A549 (cell line): ENCODE data around the gene SLC26A4. TPM values are rescaled to one million over a fixed set of nuclear protein-coding genes. Genes with fewer than 3 reads are reported as not detected.

Source experiments
- ATAC-seq, 2 experiments: fragments of 200-7000 bp in 1 of 2; fragments of >200 bp in 1 of 2; cut with Nextera tagmentation in 1 of 2; cut with Tn5 transposase in 1 of 2; 3 replicates each; pipeline versions ENCODE4 v1.8.0 to v1.9.1; 2018 to 2020; ENCODE audit warnings: mild to moderate bottlenecking in 1 of 2, moderate library complexity in 1 of 2
- CTCF ChIA-PET: fragments of 300-600 bp; sonication (Branson Sonifier 250); formaldehyde crosslinking; extraction: SDS; loops from one replicate; lab custom pipeline; 2021; ENCODE audit warnings: antibody characterized with exemption, inconsistent platforms; lab: Yijun Ruan, JAX
- POLR2A ChIA-PET: fragments of 350-600 bp; formaldehyde crosslinking; extraction: SDS; loops from one replicate; lab custom pipeline; 2021; ENCODE audit warnings: antibody characterized with exemption, inconsistent platforms; lab: Yijun Ruan, JAX
- DNase-seq, 2 experiments: peaks; one replicate each; pipeline versions ENCODE4 v3.0.0 to v3.0.0-alpha.2; 2011 to 2016; ENCODE audit warnings: low read depth in 1 of 2, low spot score in 1 of 2
- FAIRE-seq: peaks from 2 replicates; lab custom pipeline; 2011; peaks lifted over from hg19 to GRCh38; lab: Jason Lieb, UNC
- H3K27ac ChIP-seq, 2 experiments: fragments of >200 bp; sonication (Bioruptor Twin); formaldehyde crosslinking; 3 replicates each; pipeline ENCODE4 v1.5.1; 2016 to 2017
- H3K4me1 ChIP-seq: fragments of >200 bp; sonication (Bioruptor Twin); formaldehyde crosslinking; 3 replicates; pipeline ENCODE4 v1.6.1; 2016
- H3K4me2 ChIP-seq: fragments of >200 bp; sonication (Bioruptor Twin); formaldehyde crosslinking; 3 replicates; pipeline ENCODE4 v1.6.1; 2016
- H3K4me3 ChIP-seq: fragments of >200 bp; sonication (Bioruptor Twin); formaldehyde crosslinking; 3 replicates; pipeline ENCODE4 v1.5.1; 2016
- H3K9me3 ChIP-seq: fragments of >200 bp; sonication (Bioruptor Twin); formaldehyde crosslinking; 3 replicates; pipeline ENCODE4 v1.6.1; 2016
- ATOH8 ChIP-seq: fragments of 250-450 bp; sonication (Bioruptor Pico); IDR thresholded peaks from 2 replicates; pipeline ENCODE4 v1.5.0; 2020; ENCODE audit warnings: low read depth, mild to moderate bottlenecking, moderate library complexity
- CHD2 ChIP-seq: fragments of 150-350 bp; IDR thresholded peaks from 2 replicates; pipeline ENCODE4 v1.6.1; 2014; ENCODE audit warnings: low read length; ENCODE audit not compliant: partially characterized antibody
- CHD4 ChIP-seq: fragments of 200-600 bp; sonication (generic); IDR thresholded peaks from 2 replicates; pipeline ENCODE4 v1.6.1; 2016; ENCODE audit warnings: antibody characterized with exemption, mild to moderate bottlenecking, borderline replicate concordance
- EHMT2 ChIP-seq: fragments of 200-600 bp; sonication (generic); IDR thresholded peaks from 2 replicates; pipeline ENCODE4 v1.6.1; 2016; ENCODE audit warnings: antibody characterized with exemption, low read depth, mild to moderate bottlenecking, moderate library complexity
- HOXB13 ChIP-seq: fragments of 250-450 bp; sonication (Bioruptor Pico); IDR thresholded peaks from 2 replicates; pipeline ENCODE4 v1.5.0; 2020; ENCODE audit warnings: low read depth, mild to moderate bottlenecking, moderate library complexity
- KDM5A ChIP-seq: fragments of 200-600 bp; sonication (generic); IDR thresholded peaks from 2 replicates; pipeline ENCODE4 v1.6.1; 2016; ENCODE audit warnings: antibody characterized with exemption, mild to moderate bottlenecking
- MAX ChIP-seq: IDR thresholded peaks from 2 replicates; pipeline ENCODE4 v1.6.1; 2012
- MAZ ChIP-seq: fragments of 150-350 bp; IDR thresholded peaks from 2 replicates; pipeline ENCODE4 v1.6.1; 2014; ENCODE audit warnings: antibody characterized with exemption, low read depth, low read length, borderline replicate concordance
- PHF8 ChIP-seq: fragments of 200-600 bp; sonication (generic); IDR thresholded peaks from 2 replicates; pipeline ENCODE4 v1.6.1; 2016; ENCODE audit warnings: low read depth, mild to moderate bottlenecking, antibody characterized with exemption, moderate library complexity, borderline replicate concordance
- POLR2AphosphoS2 ChIP-seq: conservative IDR thresholded peaks from 2 replicates; pipeline ENCODE4 v1.6.1; 2012; ENCODE audit warnings: low read length, improper control_type of control experiment, inconsistent platforms
- RNF2 ChIP-seq: fragments of 200-600 bp; sonication (generic); IDR thresholded peaks from 2 replicates; pipeline ENCODE4 v1.6.1; 2016; ENCODE audit warnings: low read depth, mild to moderate bottlenecking, antibody characterized with exemption, moderate library complexity, borderline replicate concordance
- TFCP2L1 ChIP-seq: fragments of 250-450 bp; sonication (Bioruptor Pico); IDR thresholded peaks from 2 replicates; pipeline ENCODE4 v1.5.0; 2021; ENCODE audit warnings: mild to moderate bottlenecking
- ZNF302 ChIP-seq: fragments of 250-450 bp; sonication (Bioruptor Pico); IDR thresholded peaks from 2 replicates; pipeline ENCODE4 v1.9.0; 2021; ENCODE audit warnings: inconsistent platforms, mild to moderate bottlenecking, moderate library complexity
- ZSCAN20 ChIP-seq: fragments of 250-450 bp; sonication (Bioruptor Pico); IDR thresholded peaks from 2 replicates; pipeline ENCODE4 v1.8.0; 2022; ENCODE audit warnings: mild to moderate bottlenecking, moderate library complexity
- WGBS: methylation state at CpG from one replicate; pipeline ENCODE4 v1.1.6; 2017; ENCODE audit errors: missing lambda C conversion rate; 5-methylcytosine and 5-hydroxymethylcytosine counted together
- polyA plus RNA-seq, 4 experiments: library from polyadenylated mRNA; depleted of rRNA in 3 of 4; stranded (reverse); fragments of >200 nt; fragmentation: RNase III in 1 of 4; extraction: RNeasy Plus Mini Kit Qiagen cat#74134 plus additional on column Dnase treatment in 1 of 4; gene quantifications; 2 replicates in 3 of 4; 3 replicates in 1 of 4; pipeline ENCODE4 v1.2.3, GENCODE V29; 2011 to 2017
- TF ChIP-seq, protein P1 (sequence below): fragments of >200 bp; sonication (Bioruptor Twin); formaldehyde crosslinking; IDR thresholded peaks from 3 replicates; pipeline ENCODE4 v1.5.1; 2016

Gene SLC26A4
- polyA plus RNA-seq, 2 of the 4 experiments (the other 2 are of a cell fraction), result 0.21 to 0.43 TPM

DNA sequence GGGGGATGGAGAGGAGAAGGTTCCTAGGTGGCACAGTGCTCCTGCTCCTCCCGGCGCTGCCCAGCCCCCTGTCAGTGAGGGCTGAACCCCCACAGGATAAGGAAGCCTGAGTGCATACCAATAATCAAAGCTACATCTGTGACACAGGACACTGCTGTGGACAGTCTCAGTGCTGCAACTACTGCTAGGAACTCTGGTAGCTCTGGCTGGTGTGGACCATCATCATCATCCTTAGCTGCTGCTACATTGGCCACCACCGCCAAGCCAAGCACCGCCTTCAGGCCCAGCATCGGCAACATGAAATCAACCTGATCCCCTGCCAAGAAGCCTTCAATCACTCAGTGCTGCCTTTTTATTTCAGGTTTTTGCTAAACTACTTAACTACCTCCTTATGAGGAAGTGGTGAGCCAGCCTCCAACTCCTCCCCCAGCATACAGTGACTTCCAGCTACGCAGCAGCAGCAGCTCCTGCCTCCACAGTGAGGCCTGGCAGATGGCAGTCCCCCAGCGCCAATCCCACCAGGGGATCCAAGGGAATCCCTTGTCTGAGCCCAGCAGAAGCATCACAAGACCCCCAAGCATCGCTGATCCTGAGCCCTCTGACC, 32.1 kb upstream of the SLC26A4 start:
- CTCF ChIA-PET, result interaction anchor here (0.7 to 1.2 kb wide), 2 partner anchors 12 to 28 kb away, joined by 3 read pairs; no protein-coding TSS in a partner anchor

GRCh38 chr7:107630342-107630741, 30.3 kb upstream of the SLC26A4 start:
- Histone ChIP-seq H3K9me3 (no peaks in the 10 kb centered on the region), H3K4me2 (no peak overlapping the region), H3K27ac (no peak overlapping the region), H3K4me3 (no peak overlapping the region), H3K4me1 (no peaks in the 10 kb centered on the region)
- FAIRE-seq (no peak), DNase-seq (no peak), ATAC-seq (no peak)
- POLR2A ChIA-PET, result no interaction called here
- WGBS, result 90% methylated on average over 8 of the region's 8 CpGs
- TF ChIP-seq ZSCAN20, result no peak
- no peak for TF ChIP-seq MAZ
- CTCF ChIA-PET, result no interaction called here

More for the DNA sequence above, 32.1 kb upstream of the SLC26A4 start:
- no peak for TF ChIP-seq ATOH8 (CRISPR knock-in tag)
- no peak for TF ChIP-seq CHD2
- TF ChIP-seq MAX, result no peak
- no peak for TF ChIP-seq ZNF302 (CRISPR knock-in tag)
- TF ChIP-seq KDM5A, result no peak
- POLR2A ChIA-PET, result no interaction called here
- no peak overlapping the region for H3K4me2 ChIP-seq
- 85% methylated on average over 8 of the region's 8 CpGs for WGBS
- FAIRE-seq, result no peak
- H3K27ac ChIP-seq, result no peak overlapping the region
- no peak overlapping the region for H3K4me3 ChIP-seq
- DNase-seq, result no peak
- no peak for ATAC-seq
- H3K9me3 ChIP-seq, result no peaks in the 10 kb centered on the region
- no peaks in the 10 kb centered on the region for H3K4me1 ChIP-seq

GRCh38 chr7:107631588-107632491, 28.8 kb upstream of the SLC26A4 start:
- DNase-seq, result no peak
- CTCF ChIA-PET, result interaction anchor here (1.1 kb wide), 1 partner anchor 169 kb away, joined by 3 read pairs; no protein-coding TSS in a partner anchor
- POLR2A ChIA-PET, result no interaction called here
- TF ChIP-seq TFCP2L1, result no peak
- TF ChIP-seq, protein P1, sequence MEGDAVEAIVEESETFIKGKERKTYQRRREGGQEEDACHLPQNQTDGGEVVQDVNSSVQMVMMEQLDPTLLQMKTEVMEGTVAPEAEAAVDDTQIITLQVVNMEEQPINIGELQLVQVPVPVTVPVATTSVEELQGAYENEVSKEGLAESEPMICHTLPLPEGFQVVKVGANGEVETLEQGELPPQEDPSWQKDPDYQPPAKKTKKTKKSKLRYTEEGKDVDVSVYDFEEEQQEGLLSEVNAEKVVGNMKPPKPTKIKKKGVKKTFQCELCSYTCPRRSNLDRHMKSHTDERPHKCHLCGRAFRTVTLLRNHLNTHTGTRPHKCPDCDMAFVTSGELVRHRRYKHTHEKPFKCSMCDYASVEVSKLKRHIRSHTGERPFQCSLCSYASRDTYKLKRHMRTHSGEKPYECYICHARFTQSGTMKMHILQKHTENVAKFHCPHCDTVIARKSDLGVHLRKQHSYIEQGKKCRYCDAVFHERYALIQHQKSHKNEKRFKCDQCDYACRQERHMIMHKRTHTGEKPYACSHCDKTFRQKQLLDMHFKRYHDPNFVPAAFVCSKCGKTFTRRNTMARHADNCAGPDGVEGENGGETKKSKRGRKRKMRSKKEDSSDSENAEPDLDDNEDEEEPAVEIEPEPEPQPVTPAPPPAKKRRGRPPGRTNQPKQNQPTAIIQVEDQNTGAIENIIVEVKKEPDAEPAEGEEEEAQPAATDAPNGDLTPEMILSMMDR, result no peak
- TF ChIP-seq ZSCAN20, result no peak
- TF ChIP-seq PHF8, result no peak
- no peak for TF ChIP-seq CHD4
- TF ChIP-seq POLR2AphosphoS2, result no peak
- no peak for TF ChIP-seq HOXB13 (CRISPR knock-in tag)
- no peak for TF ChIP-seq RNF2
- TF ChIP-seq EHMT2, result no peak
- no peak for TF ChIP-seq KDM5A
- ATAC-seq, result peak; percentile 56 to 61; a peak in 3 of 6 replicates
- WGBS, result 88% methylated on average over 11 of the region's 12 CpGs
- no peak overlapping the region for H3K4me2 ChIP-seq
- no peaks in the 10 kb centered on the region for H3K9me3 ChIP-seq
- H3K4me3 ChIP-seq, result no peak overlapping the region
- no peaks in the 10 kb centered on the region for H3K4me1 ChIP-seq
- H3K27ac ChIP-seq, result no peak overlapping the region
- FAIRE-seq, result no peak
